Endodermal cell (in vitro differentiated cells): ENCODE measurements around the gene ARIH2. TPM values are rescaled to one million over a fixed set of nuclear protein-coding genes. Genes with fewer than 3 reads are reported as not detected.

Source experiments
- DNase-seq: peaks from one replicate; pipeline ENCODE4 v3.0.0-alpha.2; 2017
- H3K27ac ChIP-seq: 2 replicates; pipeline ENCODE4 v1.5.1; 2013; ENCODE audit warnings: mild to moderate bottlenecking, low read depth, low read length, moderate library complexity
- H3K27me3 ChIP-seq: 2 replicates; pipeline ENCODE4 v1.6.1; 2013; ENCODE audit warnings: mild to moderate bottlenecking, low read length, moderate library complexity; ENCODE audit not compliant: insufficient read depth, control insufficient read depth, poor library complexity, severe bottlenecking
- H3K36me3 ChIP-seq: 2 replicates; pipeline ENCODE4 v1.7.0; 2013; ENCODE audit warnings: mild to moderate bottlenecking, low read length, moderate library complexity; ENCODE audit not compliant: control insufficient read depth, insufficient read depth
- H3K4me1 ChIP-seq: one replicate; pipeline ENCODE4 v1.7.0; 2013; ENCODE audit warnings: low read length; ENCODE audit not compliant: control insufficient read depth, insufficient read depth
- H3K4me3 ChIP-seq: 2 replicates; pipeline ENCODE4 v1.5.1; 2013; ENCODE audit warnings: mild to moderate bottlenecking, low read length, moderate library complexity
- H3K9ac ChIP-seq: 2 replicates; pipeline ENCODE4 v1.6.1; 2013; ENCODE audit warnings: mild to moderate bottlenecking, low read length, moderate library complexity; ENCODE audit not compliant: poor library complexity, severe bottlenecking; ENCODE audit errors: extremely low read depth
- H3K9me3 ChIP-seq: 2 replicates; pipeline ENCODE4 v1.6.1; 2013; ENCODE audit warnings: mild to moderate bottlenecking, low read length, moderate library complexity; ENCODE audit not compliant: control insufficient read depth
- H3K27ac Mint-ChIP-seq: 2 replicates; pipeline ENCODE4 v1.8.0; 2020; ENCODE audit warnings: mixed read lengths
- H3K27me3 Mint-ChIP-seq: 2 replicates; pipeline ENCODE4 v1.8.0; 2021; ENCODE audit warnings: mild to moderate bottlenecking, mixed read lengths; ENCODE audit not compliant: insufficient read depth
- H3K36me3 Mint-ChIP-seq: 2 replicates; pipeline ENCODE4 v1.8.0; 2020; ENCODE audit warnings: low read depth, mixed read lengths
- H3K4me1 Mint-ChIP-seq: 2 replicates; pipeline ENCODE4 v1.8.0; 2020; ENCODE audit warnings: mixed read lengths
- H3K4me3 Mint-ChIP-seq: 2 replicates; pipeline ENCODE4 v1.8.0; 2020; ENCODE audit warnings: mild to moderate bottlenecking, moderate library complexity, mixed read lengths
- H3K9me3 Mint-ChIP-seq: 2 replicates; pipeline ENCODE4 v1.8.0; 2020; ENCODE audit warnings: mild to moderate bottlenecking, mixed read lengths
- WGBS, 2 experiments: methylation state at CpG; one replicate each; pipeline versions ENCODE4 v1.1.5 to v1.1.7; 2013; ENCODE audit warnings: missing lambda C conversion rate in 2 of 2, mixed read lengths in 1 of 2; ENCODE audit not compliant: insufficient coverage in 1 of 2, insufficient read length in 1 of 2; 5-methylcytosine and 5-hydroxymethylcytosine counted together
- total RNA-seq, 2 donors: library from RNA; stranded (reverse); fragmentation: NEBNext Ultra II Directional in 1 of 2; extraction: Animal tissue kit (Norgen Biotek cat#: 25700) in 1 of 2; gene quantifications; 2 replicates in 1 of 2; 3 replicates in 1 of 2; pipeline ENCODE4 v1.2.1, GENCODE V29; 2021
- TF ChIP-seq, protein P1 (sequence below): fragments of 200-600 bp; sonication (generic); conservative IDR thresholded peaks from 2 replicates; pipeline ENCODE4 v1.5.0; 2021; ENCODE audit warnings: antibody characterized with exemption, mild to moderate bottlenecking

ARIH2 gene
- total RNA-seq, 2 donors from 2014 or later: 86.6 to 113 TPM

DNA sequence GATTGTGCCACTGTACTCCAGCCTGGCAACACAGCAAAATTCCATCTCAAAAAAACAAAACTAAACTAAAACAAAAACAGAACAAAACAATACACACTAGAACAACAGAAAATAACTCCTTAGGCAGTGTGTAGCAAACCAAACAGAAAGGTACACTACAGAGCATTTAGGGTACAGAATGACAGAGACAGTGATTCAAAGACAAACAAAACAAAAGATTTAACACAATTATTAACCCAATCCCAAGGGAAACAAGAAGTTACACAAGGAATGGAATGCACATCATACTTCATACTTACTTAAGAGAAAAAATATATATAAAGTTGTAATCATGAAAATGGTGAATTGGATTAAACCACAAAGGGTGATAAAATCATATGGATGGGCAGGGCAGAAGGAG lies 32.9 kb upstream of the ARIH2 start:
- TF ChIP-seq, protein P1, sequence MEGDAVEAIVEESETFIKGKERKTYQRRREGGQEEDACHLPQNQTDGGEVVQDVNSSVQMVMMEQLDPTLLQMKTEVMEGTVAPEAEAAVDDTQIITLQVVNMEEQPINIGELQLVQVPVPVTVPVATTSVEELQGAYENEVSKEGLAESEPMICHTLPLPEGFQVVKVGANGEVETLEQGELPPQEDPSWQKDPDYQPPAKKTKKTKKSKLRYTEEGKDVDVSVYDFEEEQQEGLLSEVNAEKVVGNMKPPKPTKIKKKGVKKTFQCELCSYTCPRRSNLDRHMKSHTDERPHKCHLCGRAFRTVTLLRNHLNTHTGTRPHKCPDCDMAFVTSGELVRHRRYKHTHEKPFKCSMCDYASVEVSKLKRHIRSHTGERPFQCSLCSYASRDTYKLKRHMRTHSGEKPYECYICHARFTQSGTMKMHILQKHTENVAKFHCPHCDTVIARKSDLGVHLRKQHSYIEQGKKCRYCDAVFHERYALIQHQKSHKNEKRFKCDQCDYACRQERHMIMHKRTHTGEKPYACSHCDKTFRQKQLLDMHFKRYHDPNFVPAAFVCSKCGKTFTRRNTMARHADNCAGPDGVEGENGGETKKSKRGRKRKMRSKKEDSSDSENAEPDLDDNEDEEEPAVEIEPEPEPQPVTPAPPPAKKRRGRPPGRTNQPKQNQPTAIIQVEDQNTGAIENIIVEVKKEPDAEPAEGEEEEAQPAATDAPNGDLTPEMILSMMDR: no peak
- Histone ChIP-seq H3K36me3 (no peaks in the 10 kb centered on the region), H3K9me3 (no peaks in the 10 kb centered on the region), H3K27ac (no peak overlapping the region), H3K27me3 (no peaks in the 10 kb centered on the region), H3K9ac (no peak overlapping the region), H3K4me1 (no peaks in the 10 kb centered on the region), H3K4me3 (no peak overlapping the region)
- H3K27me3 Mint-ChIP-seq: no peaks in the 10 kb centered on the region
- DNase-seq: no peak
- no peak overlapping the region for H3K4me3 Mint-ChIP-seq
- peaks cover 3% of the 10 kb centered on the region for H3K36me3 Mint-ChIP-seq
- H3K27ac Mint-ChIP-seq: no peak overlapping the region
- H3K4me1 Mint-ChIP-seq: no peaks in the 10 kb centered on the region
- no peaks in the 10 kb centered on the region for H3K9me3 Mint-ChIP-seq

DNA sequence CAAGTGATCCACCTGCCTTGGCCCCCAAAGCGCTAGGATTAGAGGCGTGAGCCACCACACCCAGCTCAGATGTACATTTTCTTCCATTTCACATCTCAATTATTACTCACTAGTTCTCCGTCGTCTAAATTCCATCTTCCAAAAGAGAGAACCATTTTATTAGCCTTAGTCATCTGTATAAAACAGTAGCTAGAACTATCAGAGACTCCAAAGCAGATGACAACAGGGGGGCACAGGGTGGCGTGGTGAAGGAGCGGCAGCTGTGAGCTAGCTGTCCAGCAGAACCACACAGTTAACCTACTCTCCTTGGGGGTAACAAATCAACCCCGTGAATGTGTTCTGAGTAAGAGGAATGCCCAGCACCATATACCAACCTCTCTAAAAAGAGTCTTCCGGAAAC lies 27.0 kb upstream of the ARIH2 start:
- Mint-ChIP-seq H3K27me3 (no peaks in the 10 kb centered on the region), H3K36me3 (no peaks in the 10 kb centered on the region), H3K27ac (no peak overlapping the region), H3K9me3 (no peaks in the 10 kb centered on the region), H3K4me3 (no peak overlapping the region), H3K4me1 (no peaks in the 10 kb centered on the region)
- Histone ChIP-seq H3K27me3 (no peaks in the 10 kb centered on the region), H3K36me3 (no peaks in the 10 kb centered on the region), H3K27ac (no peak overlapping the region), H3K4me1 (no peaks in the 10 kb centered on the region), H3K4me3 (no peak overlapping the region), H3K9ac (no peak overlapping the region), H3K9me3 (no peaks in the 10 kb centered on the region)
- no peak for DNase-seq
- TF ChIP-seq, protein P1: no peak
- 91 to 94% methylated on average over 5 to 8 of the region's 8 CpGs for WGBS, 2 experiments

DNA sequence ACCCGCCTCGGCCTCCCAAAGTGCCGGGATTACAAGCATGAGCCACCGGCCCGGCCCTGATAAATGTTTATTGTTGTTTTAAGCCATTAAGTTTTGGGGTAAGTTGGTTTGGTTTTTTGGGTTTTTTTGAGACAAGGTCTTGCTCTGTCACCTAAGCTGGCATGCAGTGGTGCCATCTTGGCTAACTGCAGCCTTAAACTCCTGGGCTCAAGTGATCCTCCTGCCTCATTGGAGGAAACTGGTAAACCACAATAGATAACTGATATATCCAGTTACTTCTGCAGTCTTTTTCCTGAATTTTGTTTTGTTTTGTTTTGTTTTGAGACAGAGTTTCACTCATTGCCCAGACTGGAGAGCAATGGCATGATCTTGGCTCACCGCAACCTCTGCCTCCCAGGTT lies 24.1 kb upstream of the ARIH2 start:
- Histone ChIP-seq H3K27ac (no peak overlapping the region), H3K27me3 (no peaks in the 10 kb centered on the region), H3K36me3 (no peaks in the 10 kb centered on the region), H3K4me1 (no peaks in the 10 kb centered on the region), H3K9ac (no peak overlapping the region), H3K4me3 (no peak overlapping the region), H3K9me3 (no peaks in the 10 kb centered on the region)
- TF ChIP-seq, protein P1: no peak
- Mint-ChIP-seq H3K4me1 (peaks cover 10% of the 10 kb centered on the region), H3K36me3 (no peaks in the 10 kb centered on the region), H3K9me3 (no peaks in the 10 kb centered on the region), H3K4me3 (no peak overlapping the region), H3K27ac (no peak overlapping the region), H3K27me3 (no peaks in the 10 kb centered on the region)
- no peak for DNase-seq
- WGBS, 2 experiments: 89 to 98% methylated on average over 5 to 6 of the region's 6 CpGs
